Mucosa of descending colon (tissue), 3 donors: Measurements from ENCODE around the gene ANKRD63. TPM values are rescaled to one million over a fixed set of nuclear protein-coding genes. Genes with fewer than 3 reads are reported as not detected.

ENCODE experiments used
- ATAC-seq: fragments of 200-7000 bp; cut with Tn5 transposase; one replicate; pipeline ENCODE4 v1.9.1; 2020; ENCODE audit warnings: mild to moderate bottlenecking, moderate library complexity
- DNase-seq, 3 donors: peaks; one replicate each; pipeline ENCODE4 v3.0.0-alpha.2; 2020
- H3K36me3 ChIP-seq: fragments of 200-600 bp; one replicate; pipeline ENCODE4 v1.8.0; 2021; ENCODE audit warnings: low read depth, mild to moderate bottlenecking
- H3K4me1 ChIP-seq: fragments of 200-600 bp; one replicate; pipeline ENCODE4 v1.8.0; 2021; ENCODE audit warnings: low read depth, mild to moderate bottlenecking
- H3K4me3 ChIP-seq: fragments of 200-600 bp; one replicate; pipeline ENCODE4 v1.8.0; 2021; ENCODE audit warnings: mild to moderate bottlenecking
- H3K9me3 ChIP-seq: fragments of 200-600 bp; one replicate; pipeline ENCODE4 v1.8.0; 2021; ENCODE audit warnings: mild to moderate bottlenecking
- intact Hi-C, 2 donors: fragments of 100-400 bp; cut with DNase I in 1 of 2; cut with micrococcal nuclease in 1 of 2; formaldehyde crosslinking; loops; one replicate each; pipeline versions ENCODE4 v1.11.0 to v1.11.1; 2022; cut with DNase I, micrococcal nuclease
- total RNA-seq, 3 donors: library from RNA; stranded (reverse); fragmentation: NEBNext Ultra II Directional in 2 of 3; extraction: Animal tissue kit (Norgen Biotek cat#: 25700) in 2 of 3; gene quantifications; one replicate each; pipeline versions ENCODE4 v1.2.1 to v1.2.4, GENCODE V29; 2021 to 2023
- TF ChIP-seq, protein P1 (sequence below): fragments of 200-600 bp; IDR thresholded peaks from one replicate; pipeline ENCODE4 v1.8.0; 2022; ENCODE audit warnings: antibody characterized with exemption, mild to moderate bottlenecking
- donor health status: DM: no; HTN: no; CAD: no; lungs with moderate emphysema.
- donor health status: DM: no; HTN: no; CAD: no.
- donor health status: DM: no; HTN: yes; CAD: no.

The ANKRD63 gene
- total RNA-seq, 3 donors from 2014 or later: 0.25 TPM; not detected in 2

GRCh38 chr15:40310993-40311392 lies 28.1 kb upstream of the ANKRD63 start:
- no peaks in the 10 kb centered on the region for H3K9me3 ChIP-seq

GRCh38 chr15:40310001-40310959 lies 27.4 kb upstream of the ANKRD63 start:
- Histone ChIP-seq H3K4me1 (peaks cover 5% of the 10 kb centered on the region), H3K9me3 (no peaks in the 10 kb centered on the region), H3K36me3 (no peaks in the 10 kb centered on the region), H3K4me3 (no peak overlapping the region)
- peak in 2 of 3 donors; percentile 69 to 79 for DNase-seq
- ATAC-seq: peak; percentile 42
- intact Hi-C loops: no loop called here
- TF ChIP-seq, protein P1, sequence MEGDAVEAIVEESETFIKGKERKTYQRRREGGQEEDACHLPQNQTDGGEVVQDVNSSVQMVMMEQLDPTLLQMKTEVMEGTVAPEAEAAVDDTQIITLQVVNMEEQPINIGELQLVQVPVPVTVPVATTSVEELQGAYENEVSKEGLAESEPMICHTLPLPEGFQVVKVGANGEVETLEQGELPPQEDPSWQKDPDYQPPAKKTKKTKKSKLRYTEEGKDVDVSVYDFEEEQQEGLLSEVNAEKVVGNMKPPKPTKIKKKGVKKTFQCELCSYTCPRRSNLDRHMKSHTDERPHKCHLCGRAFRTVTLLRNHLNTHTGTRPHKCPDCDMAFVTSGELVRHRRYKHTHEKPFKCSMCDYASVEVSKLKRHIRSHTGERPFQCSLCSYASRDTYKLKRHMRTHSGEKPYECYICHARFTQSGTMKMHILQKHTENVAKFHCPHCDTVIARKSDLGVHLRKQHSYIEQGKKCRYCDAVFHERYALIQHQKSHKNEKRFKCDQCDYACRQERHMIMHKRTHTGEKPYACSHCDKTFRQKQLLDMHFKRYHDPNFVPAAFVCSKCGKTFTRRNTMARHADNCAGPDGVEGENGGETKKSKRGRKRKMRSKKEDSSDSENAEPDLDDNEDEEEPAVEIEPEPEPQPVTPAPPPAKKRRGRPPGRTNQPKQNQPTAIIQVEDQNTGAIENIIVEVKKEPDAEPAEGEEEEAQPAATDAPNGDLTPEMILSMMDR: peak; percentile 56

More at GRCh38 chr15:40310993-40311392, 28.1 kb upstream of the ANKRD63 start:
- intact Hi-C loops: no loop called here
- Histone ChIP-seq H3K4me1 (peaks cover 5% of the 10 kb centered on the region), H3K4me3 (no peak overlapping the region), H3K36me3 (no peaks in the 10 kb centered on the region)
- TF ChIP-seq, protein P1: no peak
- no peak for ATAC-seq
- peak in 1 of 3 donors; percentile 15 for DNase-seq

DNA sequence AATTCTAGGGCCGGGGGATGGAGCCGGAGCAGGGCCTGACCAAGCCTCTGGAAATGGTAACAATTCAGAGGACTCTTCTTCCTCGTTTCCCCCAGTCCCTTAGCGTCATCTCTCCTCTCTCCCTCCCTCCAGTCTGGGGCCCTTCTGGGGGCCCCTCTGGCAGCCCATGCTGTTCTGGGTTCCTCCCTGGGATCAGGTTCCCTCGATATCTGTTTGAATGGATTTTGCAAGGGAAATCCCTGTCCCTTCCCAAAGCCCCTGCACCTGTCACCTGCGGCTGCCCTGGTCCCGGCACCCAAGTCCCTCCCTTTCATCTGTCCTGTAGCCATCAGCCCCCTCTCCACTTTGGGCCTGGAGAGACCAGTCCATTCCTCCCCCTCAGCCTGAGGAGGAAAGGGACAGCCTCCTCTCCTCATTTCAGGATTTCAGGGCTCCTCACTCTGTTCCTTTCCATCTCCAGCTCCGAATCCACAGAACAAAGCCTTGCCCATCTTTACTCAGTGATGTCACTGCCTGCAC lies 26.5 kb upstream of the ANKRD63 start:
- ATAC-seq (no peak), DNase-seq (peak in 1 of 3 donors; percentile 10)
- H3K9me3 ChIP-seq: no peaks in the 10 kb centered on the region
- peaks cover 5% of the 10 kb centered on the region for H3K4me1 ChIP-seq
- H3K4me3 ChIP-seq: no peak overlapping the region
- no peaks in the 10 kb centered on the region for H3K36me3 ChIP-seq
- intact Hi-C loops: no loop called here
- TF ChIP-seq, protein P1: no peak

DNA sequence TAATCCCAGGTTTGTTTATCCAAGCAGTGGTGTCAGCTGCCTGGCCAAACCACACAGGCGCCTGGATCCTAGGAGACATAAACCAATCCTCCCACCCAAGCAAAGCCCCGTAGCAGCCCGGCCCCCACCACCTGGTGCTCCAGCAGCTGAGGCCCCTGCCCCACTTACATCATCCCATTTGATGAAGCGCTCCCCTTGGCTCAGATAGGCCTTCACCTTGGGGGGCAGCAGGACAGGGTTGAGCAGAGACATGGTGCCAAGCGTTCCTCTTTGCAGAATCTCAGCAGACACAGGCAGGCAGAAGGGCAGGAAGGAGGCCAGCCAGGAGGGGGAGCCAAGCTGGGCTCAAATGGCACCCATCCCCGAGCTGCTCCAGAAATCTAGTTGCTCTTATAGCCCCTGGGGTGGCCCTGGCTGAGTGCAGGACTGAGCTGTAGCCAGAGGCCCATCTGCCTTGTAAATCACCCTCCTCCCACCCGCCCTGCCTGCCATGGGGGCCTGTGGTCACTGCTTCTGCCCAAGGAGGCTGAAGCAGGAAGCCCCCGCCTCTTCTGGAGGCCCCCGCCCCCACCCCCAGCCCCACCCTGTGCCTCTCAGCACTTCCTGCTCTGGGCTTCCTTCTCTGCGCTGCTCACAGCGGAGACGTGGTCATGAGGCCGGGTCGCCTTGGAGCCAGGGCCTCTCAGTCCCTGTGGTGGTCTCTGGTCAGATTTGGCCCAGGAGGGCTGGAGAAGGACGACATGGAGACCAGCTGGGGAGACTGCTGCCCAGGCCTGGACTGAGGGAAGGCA lies 24.8 kb upstream of the ANKRD63 start, which contains the start of gene PLCB2:
PLCB2 (minus strand) TSS at position 515 of the 791 bp plus-strand sequence; CDS start at position 252, 263 bp downstream.
- TF ChIP-seq, protein P1: no peak
- DNase-seq (peak; percentile 57 to 82 (median 65)), ATAC-seq (peak; percentile 85)
- Histone ChIP-seq H3K9me3 (no peaks in the 10 kb centered on the region), H3K4me1 (no peaks in the 10 kb centered on the region), H3K36me3 (no peaks in the 10 kb centered on the region), H3K4me3 (no peak within 1 kb of the TSS)
- intact Hi-C loops: no loop called here

DNA sequence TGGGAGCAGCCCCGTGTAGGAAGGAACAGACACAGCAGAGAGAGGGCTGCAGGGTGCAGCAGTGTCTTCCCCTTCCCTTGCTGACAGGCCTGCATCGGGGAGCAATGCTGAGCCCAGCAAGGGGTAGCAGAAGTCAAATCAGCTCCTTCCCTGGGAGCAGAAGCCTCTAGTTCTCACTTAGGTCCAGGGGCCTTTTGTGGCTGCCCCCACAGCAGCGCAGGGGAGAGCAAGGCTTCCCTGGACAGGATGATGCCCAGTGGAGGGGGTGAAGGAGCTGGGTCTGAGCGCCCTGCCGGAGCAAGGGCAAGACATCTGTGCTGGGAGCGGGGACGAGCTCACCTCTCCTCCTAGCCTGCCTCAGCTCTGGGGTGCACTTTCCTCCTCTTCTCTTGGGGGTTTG lies 24.0 kb upstream of the ANKRD63 start:
- Histone ChIP-seq H3K36me3 (no peaks in the 10 kb centered on the region), H3K9me3 (no peaks in the 10 kb centered on the region), H3K4me3 (no peak overlapping the region), H3K4me1 (no peaks in the 10 kb centered on the region)
- TF ChIP-seq, protein P1: no peak
- ATAC-seq (peak; percentile 16), DNase-seq (peak in 1 of 3 donors; percentile 33)
- intact Hi-C loops: no loop called here
